ENCODE results near the gene SLC66A1. TPM values are rescaled to one million over a fixed set of nuclear protein-coding genes. Genes with fewer than 3 reads are reported as not detected.

SLC66A1 gene
- total and polyA plus RNA-seq, 9 of the 15 experiments (the other 6 are each of a cell fraction or from before 2014, with no cell fraction given), result 1.2 to 40.8 (median 18.6) TPM

GRCh38 chr1:19330449-19331135 is 18.5 kb downstream of the SLC66A1 start (continued):
- TF ChIP-seq ZFP36 (IDR thresholded peaks at IDR 0.05; ENCODE audit: low read depth, low read length, partially characterized antibody) (peak; percentile 98), ZNF75A (CRISPR knock-in tag; IDR thresholded peaks at IDR 0.05) (no peak), POLR2G (IDR thresholded peaks at IDR 0.05; ENCODE audit: low read depth, low read length) (peak; percentile 57), ZNF436 (CRISPR knock-in tag; IDR thresholded peaks at IDR 0.05) (peak; percentile 73), TAF7 (tag; IDR thresholded peaks at IDR 0.05) (no peak)

GRCh38 chr1:19331262-19331878 is 19.2 kb downstream of the SLC66A1 start:
- CTCF ChIA-PET (ENCODE audit: low intra/inter-chr PET ratio), result no interaction called here
- no peak for ATAC-seq
- H3K4me2 ChIP-seq (ENCODE audit: insufficient read depth, low read length), result no peak overlapping the region

More at GRCh38 chr1:19331262-19331878, 19.2 kb downstream of the SLC66A1 start:
- TF ChIP-seq RBFOX2 (IDR thresholded peaks at IDR 0.05; ENCODE audit: low read depth, low read length) (0 out of 2 replicates have a peak, but pooled peaks have one; percentile 24), ZBTB9 (CRISPR knock-in tag; IDR thresholded peaks at IDR 0.05) (no peak), TRIM24 (IDR thresholded peaks at IDR 0.05) (no peak), SUPT5H (IDR thresholded peaks at IDR 0.05) (no peak), POLR2G (IDR thresholded peaks at IDR 0.05; ENCODE audit: low read depth, low read length) (peak; percentile 58; the same call in 1 of the 2 replicates)
- H3K36me3 ChIP-seq (ENCODE audit: control insufficient read depth, insufficient read depth, low read length), result peaks cover 28% of the 10 kb centered on the region; the same call in 2 of the 3 replicates
- DNase-seq (ENCODE audit: extremely low read depth in 1 of 4, low spot score in 3 of 4) (no peak), FAIRE-seq (no peak)
- H3K9me3 ChIP-seq (replicated peaks; ENCODE audit: control insufficient read depth, insufficient read depth, low read depth, low read length), result no peaks in the 10 kb centered on the region
- in situ Hi-C loops (cut with MboI), result no loop called here
- WGBS (ENCODE audit: insufficient coverage, low coverage, missing lambda C conversion rate), result 76% methylated on average over 11 of the region's 13 CpGs
- H3K4me3 ChIP-seq, result no peak overlapping the region
- H3K27me3 ChIP-seq (ENCODE audit: control insufficient read depth in 2 of 2, insufficient read depth in 2 of 2, low read length in 2 of 2), result no peaks in the 10 kb centered on the region
- peaks cover 0 to 20% of the 10 kb centered on the region in 2 experiments; a peak in 2 of 5 replicates for H3K4me1 ChIP-seq (replicated peaks in 1 of 2; ENCODE audit: control insufficient read depth in 2 of 2, insufficient read depth in 2 of 2, low read length in 2 of 2)
- no peak overlapping the region for H3K9ac ChIP-seq (ENCODE audit: insufficient read depth in 1 of 2, low read depth in 2 of 2, low read length in 2 of 2)
- H2AFZ ChIP-seq (ENCODE audit: low read depth, low read length), result no peak overlapping the region
- intact Hi-C loops (cut with micrococcal nuclease), result no loop called here
- no peaks in the 10 kb centered on the region for H3K79me2 ChIP-seq (ENCODE audit: control insufficient read depth, insufficient read depth, low read length)
- POLR2A ChIA-PET, result interaction anchor here (0.5 to 4.7 kb wide), 8 partner anchors 8 to 584 kb away, joined by 3 to 21 read pairs (median 3); partner anchors contain the start of genes AKR7A2 and SLC66A1
- H3K27ac ChIP-seq (ENCODE audit: extremely low read depth, low read depth, low read length), result no peak overlapping the region
- peaks cover 2% of the 10 kb centered on the region for H3K9me1 ChIP-seq (ENCODE audit: control insufficient read depth, insufficient read depth, low read length)
- BruUV-seq (replicated peaks), result no TSS peak
- H4K20me1 ChIP-seq (replicated peaks; ENCODE audit: control insufficient read depth, insufficient read depth, low read length), result peaks cover 11% of the 10 kb centered on the region; the same call in 1 of the 2 replicates

All from K562 (cell line).